Fibroblast of skin of back (primary cell): Measurements from ENCODE around the gene PIP5KL1.
"Not testable (repeated sequence)": the region's sequence is repeated elsewhere in the genome, so short reads cannot be mapped to it uniquely, and the experiment has no call there.

Experiments used
- DNase-seq: peaks from one replicate; pipeline ENCODE4 v3.0.0-alpha.2; 2013

PIP5KL1 gene

GRCh38 chr9:127892831-127893230 is 37.7 kb downstream of the PIP5KL1 start:
- DNase-seq = no peak

GRCh38 chr9:127890053-127890452 is 40.5 kb downstream of the PIP5KL1 start:
- no peak for DNase-seq

GRCh38 chr9:127887792-127888191 is 42.8 kb downstream of the PIP5KL1 start:
- DNase-seq = no peak

- no peak for DNase-seq
Measured at GRCh38 chr9:127886401-127886972, 44.1 kb downstream of the PIP5KL1 start.

- DNase-seq = no peak
Measured at GRCh38 chr9:127885508-127886281, 44.9 kb downstream of the PIP5KL1 start.

GRCh38 chr9:127884976-127885490 is 45.5 kb downstream of the PIP5KL1 start:
- no peak for DNase-seq

- DNase-seq = peak; percentile 59
Measured at GRCh38 chr9:127884427-127884911, 46.1 kb downstream of the PIP5KL1 start.

GRCh38 chr9:127883959-127884358 is 46.6 kb downstream of the PIP5KL1 start:
- DNase-seq = no peak

- not testable (repeated sequence) for DNase-seq
Measured at GRCh38 chr9:127881715-127882114, 48.9 kb downstream of the PIP5KL1 start.

- no peak for DNase-seq
Measured at GRCh38 chr9:127880143-127880542, 50.4 kb downstream of the PIP5KL1 start.

GRCh38 chr9:127878652-127879390 is 51.8 kb downstream of the PIP5KL1 start:
- DNase-seq = no peak

- DNase-seq = no peak
Measured at GRCh38 chr9:127878001-127878651, 52.5 kb downstream of the PIP5KL1 start.

- peak; percentile 65 for DNase-seq
Measured at GRCh38 chr9:127877566-127877998, 53.0 kb downstream of the PIP5KL1 start, which contains the start of gene AK1. Gene AK1 (minus strand): TSS chr9:127877675. CDS start chr9:127874617, 3,058 bp downstream.

GRCh38 chr9:127876764-127877562 is 53.6 kb downstream of the PIP5KL1 start:
- no peak for DNase-seq

GRCh38 chr9:127876026-127876763 is 54.4 kb downstream of the PIP5KL1 start:
- DNase-seq = no peak

GRCh38 chr9:127875306-127875966 is 55.1 kb downstream of the PIP5KL1 start:
- peak; percentile 48 for DNase-seq

GRCh38 chr9:127874301-127875221 is 56.0 kb downstream of the PIP5KL1 start:
- no peak for DNase-seq

- no peak for DNase-seq
Measured at GRCh38 chr9:127873886-127874285, 56.7 kb downstream of the PIP5KL1 start.

GRCh38 chr9:127873223-127873691 is 57.3 kb downstream of the PIP5KL1 start:
- no peak for DNase-seq
